GM21390 (cell line): ENCODE data around the gene TCF4.

Experiments used
- ATAC-seq: cut with Tn5 transposase; IDR thresholded peaks from one replicate; pipeline ENCODE4 v1.9.1; 2021; ENCODE audit not compliant: unreplicated experiment

Gene TCF4

GRCh38 chr18:55508651-55509050, 79.3 kb downstream of the TCF4 start:
- ATAC-seq: no peak

DNA sequence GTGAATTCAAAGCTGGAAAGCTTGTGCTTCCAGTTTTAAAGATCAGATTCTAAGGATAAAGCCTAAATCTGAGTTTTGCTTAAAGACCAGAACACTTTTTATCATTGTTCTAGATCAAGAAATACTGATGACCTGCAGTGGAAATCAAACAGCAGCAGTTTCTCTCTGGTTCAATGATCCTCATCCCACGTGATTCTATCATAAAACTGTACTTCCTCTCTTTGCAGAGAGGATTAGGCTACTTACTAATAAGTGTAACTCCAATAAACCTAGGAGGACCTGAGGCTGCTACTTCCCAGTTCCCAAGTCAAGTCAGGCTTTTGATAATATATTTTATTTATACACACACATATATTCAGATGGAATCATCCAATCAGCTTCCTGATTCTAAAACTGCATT, 81.9 kb downstream of the TCF4 start:
- ATAC-seq: no peak

- ATAC-seq: no peak
These were observed 83.2 kb downstream of the TCF4 start for GRCh38 chr18:55504808-55505207.

- no peak for ATAC-seq
These were observed 84.7 kb downstream of the TCF4 start for GRCh38 chr18:55503167-55503820.

DNA sequence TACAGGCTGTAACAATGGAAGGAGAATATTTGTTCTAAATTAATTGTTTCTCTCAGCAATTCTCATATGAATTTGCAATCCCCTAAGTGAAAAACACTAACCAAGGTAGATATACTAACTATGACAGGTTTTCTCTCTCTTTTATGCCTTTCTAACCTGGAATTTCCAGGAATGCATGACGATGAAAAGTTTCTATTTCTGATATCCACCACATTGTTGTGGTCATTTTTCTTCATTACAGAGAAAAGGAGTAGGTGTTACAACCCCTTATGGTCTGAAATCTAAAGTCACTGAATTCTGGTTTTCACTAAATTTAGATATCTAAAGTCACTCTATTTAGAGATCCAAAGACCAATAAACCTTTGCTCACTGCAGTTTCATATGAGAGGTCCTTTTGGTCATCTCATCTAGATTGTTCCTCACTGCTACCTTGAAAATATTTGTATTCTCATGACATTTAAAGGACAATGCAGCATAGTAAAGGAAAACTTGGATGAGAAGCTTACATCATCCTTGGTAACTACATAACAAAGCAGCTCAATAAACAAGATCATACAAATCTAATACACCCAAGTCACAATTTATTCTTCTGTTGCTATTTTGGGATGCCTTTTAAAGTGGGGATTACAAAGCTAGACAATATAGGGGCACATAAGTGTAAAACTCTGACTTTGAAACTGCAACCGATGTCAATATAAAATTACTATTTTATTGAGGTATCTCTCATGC, 85.8 kb downstream of the TCF4 start:
- no peak for ATAC-seq

GRCh38 chr18:55501579-55501978, 86.4 kb downstream of the TCF4 start:
- no peak for ATAC-seq

GRCh38 chr18:55500316-55501086, 87.5 kb downstream of the TCF4 start:
- ATAC-seq: no peak

GRCh38 chr18:55499526-55499925, 88.5 kb downstream of the TCF4 start:
- no peak for ATAC-seq

GRCh38 chr18:55497825-55498403, 90.1 kb downstream of the TCF4 start:
- no peak for ATAC-seq

- no peak for ATAC-seq
These were observed 93.1 kb downstream of the TCF4 start for GRCh38 chr18:55494899-55495298.

DNA sequence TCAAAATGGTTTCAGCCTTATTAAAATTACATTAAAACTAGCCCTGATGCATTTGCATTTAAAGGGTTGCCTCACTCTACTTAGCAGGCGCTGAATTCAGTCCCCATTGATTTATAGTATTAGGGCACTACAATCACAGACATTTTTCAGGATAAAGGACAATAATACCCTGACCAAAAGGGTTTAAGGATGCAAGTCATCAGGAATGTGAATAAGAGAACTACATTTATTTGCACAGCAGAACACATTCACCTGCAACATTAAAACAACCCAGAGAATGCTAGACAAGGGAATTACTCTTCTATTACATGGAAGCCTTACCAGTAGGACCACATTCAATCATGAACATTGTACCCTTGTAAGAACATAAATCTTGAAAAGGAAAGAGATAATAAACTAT, 93.6 kb downstream of the TCF4 start:
- no peak for ATAC-seq

DNA sequence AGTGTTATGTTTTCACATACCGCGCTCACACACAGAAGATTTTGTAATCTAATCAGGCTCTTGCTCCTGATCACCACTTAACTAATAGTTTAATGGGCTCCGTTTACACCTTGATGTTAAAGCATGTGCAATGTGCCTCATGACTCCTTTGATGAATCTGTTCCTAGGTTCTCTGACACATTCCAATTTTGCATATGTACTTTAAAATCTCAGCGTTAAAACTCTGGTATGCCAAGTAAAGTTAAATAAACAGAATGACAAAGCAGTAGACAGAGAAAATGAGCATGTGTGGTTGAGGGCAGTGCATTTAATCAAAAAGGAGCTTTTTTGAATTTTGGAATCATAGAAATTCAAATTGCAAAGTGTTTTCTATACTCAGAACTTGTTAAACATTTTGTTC, 96.4 kb downstream of the TCF4 start:
- ATAC-seq: no peak

DNA sequence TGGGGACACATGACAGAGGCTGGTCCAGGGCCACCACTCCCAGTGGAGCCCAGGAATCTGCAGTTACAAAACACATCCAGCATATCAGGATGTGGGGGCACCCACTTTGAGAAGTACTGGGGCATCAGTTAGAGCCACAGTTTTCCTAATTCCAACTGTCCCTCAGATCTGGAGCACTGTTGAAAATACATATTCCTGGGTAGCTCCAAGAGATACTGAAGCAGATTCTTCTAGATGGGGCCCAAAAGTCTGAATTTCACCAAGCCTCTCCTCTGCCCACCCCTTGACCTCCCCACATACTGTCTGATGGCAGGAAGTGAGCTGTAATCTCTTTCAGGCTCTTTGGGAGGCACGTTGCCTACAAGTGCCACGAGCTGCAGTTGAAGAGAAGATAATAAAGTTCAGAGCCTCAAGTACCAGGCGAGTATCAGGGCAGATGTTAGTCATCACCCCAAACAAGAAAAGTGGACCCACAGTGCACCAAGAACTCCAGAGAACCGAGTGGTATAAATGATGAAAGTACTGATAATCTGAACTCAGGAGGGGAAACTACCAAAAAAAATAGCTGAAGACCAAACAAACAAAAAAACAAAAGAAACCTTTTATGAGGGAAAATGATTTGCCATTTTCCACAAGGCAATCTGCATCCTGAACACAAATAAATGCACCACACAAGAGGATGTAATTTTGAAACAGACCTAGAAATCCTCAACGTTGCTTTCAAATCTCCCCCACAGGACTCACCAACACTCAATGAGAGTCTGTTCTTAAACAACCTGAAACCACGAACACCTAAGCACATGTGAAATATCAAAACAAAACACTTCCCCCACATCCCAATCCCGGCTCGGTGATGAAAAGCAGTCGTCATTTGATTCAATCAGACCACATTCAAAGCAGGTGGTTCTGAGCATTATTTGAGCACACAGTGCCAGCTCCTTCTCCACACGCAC, 98.7 kb downstream of the TCF4 start:
- peak; percentile 84 for ATAC-seq

- no peak for ATAC-seq
These were observed 99.5 kb downstream of the TCF4 start for GRCh38 chr18:55488473-55488872.

GRCh38 chr18:55487997-55488396, 100.0 kb downstream of the TCF4 start:
- no peak for ATAC-seq

- no peak for ATAC-seq
These were observed 101.1 kb downstream of the TCF4 start for GRCh38 chr18:55486936-55487335.

DNA sequence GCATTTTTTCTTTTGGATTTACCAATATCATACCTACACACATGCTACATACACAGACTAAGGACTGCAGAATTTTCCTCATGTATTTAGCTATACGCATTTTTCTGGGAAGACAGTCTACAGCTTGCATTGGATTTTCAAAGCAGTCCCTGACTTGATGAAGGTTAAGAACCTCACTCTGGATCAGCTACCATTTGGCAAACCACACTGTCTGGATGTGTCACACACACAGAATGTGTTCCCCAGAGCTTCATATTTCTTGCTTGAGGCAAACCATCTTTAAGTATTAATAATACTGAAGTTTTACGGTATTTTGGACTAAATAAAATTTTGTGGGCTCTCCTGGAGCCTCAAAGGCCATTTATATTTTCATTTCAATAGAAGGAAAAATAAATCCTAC, 102.3 kb downstream of the TCF4 start:
- no peak for ATAC-seq

DNA sequence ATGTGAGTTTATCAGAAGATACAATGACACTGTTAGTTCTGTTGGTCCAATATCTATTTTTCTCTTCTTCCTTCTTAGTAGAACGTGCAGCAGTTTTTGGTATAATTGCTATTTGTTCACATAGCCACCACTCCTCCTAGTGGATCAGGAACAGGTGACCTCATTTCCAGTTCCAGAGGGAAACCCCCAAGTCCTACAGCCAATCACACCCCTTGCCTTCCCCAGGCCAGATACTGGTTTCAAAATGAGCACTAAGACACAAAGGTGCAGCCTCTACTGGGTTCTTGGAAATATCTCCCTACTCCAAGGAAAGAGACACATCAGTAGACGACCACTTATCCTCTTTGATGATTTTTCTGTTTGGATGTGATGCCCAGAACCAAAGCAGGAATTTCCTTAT, 103.2 kb downstream of the TCF4 start:
- no peak for ATAC-seq

GRCh38 chr18:55483266-55483871, 104.6 kb downstream of the TCF4 start:
- ATAC-seq: no peak
